ENCODE results near the gene CYP8B1. TPM values are rescaled to one million over a fixed set of nuclear protein-coding genes. Genes with fewer than 3 reads are reported as not detected.

CYP8B1 gene
- total RNA-seq, 2 experiments from 2014 or later = not detected

DNA sequence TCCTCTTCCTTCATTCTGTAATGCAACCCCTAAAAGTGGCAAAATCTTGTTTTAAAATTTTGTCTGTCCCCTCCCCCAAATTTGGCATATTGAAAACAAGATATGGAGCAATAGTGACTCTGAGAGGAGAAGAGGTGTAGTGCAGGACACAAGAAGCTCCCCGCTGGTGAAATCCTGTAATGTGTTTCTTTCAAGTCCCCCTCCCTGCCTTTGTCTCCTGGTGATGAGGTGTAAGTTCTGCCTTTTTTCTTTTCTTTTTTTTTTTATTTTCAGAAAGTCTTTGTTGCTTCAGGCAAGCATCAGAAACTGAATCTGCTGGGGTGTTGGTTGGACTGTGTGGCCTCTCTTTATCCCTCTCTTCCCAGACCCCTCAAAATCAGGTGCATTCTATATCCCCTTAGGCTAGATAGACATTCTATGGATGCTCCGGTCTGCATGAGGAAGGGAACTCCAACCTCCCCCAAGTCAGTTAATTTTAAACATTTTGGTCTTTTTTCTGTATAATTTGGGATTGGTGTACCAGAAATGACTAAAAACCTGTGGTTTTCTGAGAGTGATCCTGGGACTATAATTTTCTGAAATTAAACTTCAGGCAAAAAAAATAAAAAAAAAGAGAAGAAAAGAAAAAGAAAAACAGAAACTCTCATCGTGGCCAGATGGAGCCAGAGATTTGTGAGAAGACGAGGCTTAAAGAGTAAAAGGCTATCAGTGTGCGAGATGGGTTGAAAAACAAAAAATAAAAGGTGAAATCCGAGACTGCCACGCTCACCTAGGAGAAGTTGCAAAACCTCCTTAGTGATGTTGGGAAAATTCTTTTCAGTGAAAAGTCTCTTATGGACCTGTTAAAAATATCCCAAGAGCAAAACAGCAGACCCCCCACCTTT, 45.0 kb downstream of the CYP8B1 start:
- ChIA-PET POLR2A (no interaction called here), CTCF (interaction anchor here (0.7 to 1.8 kb wide), 4 partner anchors 9 to 50 kb away, joined by 3 to 6 read pairs (median 4); no protein-coding TSS in a partner anchor)

DNA sequence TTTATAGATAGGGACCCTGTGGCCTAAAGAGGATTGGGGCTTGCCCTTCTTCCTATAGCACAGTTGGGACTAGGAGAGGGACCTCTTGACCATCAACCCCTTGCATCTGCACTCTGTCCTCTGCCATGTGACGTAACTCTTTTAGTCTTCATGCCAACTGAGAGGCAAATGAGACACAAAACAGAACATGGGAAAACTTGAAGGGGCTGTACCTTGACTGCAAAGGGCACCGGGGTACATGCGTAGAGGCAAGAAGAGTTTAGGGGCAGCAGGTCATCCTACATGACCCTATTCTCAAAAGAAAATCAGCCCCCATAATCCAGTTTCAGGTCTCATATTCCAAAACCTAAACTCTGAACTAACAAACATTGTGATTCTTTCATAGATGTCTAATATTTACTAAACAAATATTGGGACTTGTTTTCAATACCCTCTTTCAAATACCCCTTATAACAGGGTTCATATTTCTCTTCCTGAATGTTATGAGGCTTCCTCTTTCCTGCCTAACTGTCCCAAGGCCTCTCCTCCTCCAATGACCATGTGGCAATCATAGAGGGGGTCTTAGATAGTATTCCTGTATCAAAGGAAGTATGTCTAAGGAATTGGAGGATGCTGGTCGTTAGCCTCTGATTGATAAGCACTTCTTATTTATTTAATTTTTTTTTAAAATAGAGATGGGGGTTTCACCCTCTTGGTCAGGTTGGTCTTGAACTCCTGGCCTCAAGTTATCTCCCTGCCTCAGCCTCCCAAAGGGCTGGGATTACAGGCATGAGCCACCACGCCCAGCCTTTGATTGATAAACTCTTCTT, 45.8 kb downstream of the CYP8B1 start:
- CTCF ChIA-PET = interaction anchor here (0.7 kb wide), 1 partner anchor 14 kb away, joined by 3 read pairs; no protein-coding TSS in a partner anchor
- POLR2A ChIA-PET = no interaction called here

DNA sequence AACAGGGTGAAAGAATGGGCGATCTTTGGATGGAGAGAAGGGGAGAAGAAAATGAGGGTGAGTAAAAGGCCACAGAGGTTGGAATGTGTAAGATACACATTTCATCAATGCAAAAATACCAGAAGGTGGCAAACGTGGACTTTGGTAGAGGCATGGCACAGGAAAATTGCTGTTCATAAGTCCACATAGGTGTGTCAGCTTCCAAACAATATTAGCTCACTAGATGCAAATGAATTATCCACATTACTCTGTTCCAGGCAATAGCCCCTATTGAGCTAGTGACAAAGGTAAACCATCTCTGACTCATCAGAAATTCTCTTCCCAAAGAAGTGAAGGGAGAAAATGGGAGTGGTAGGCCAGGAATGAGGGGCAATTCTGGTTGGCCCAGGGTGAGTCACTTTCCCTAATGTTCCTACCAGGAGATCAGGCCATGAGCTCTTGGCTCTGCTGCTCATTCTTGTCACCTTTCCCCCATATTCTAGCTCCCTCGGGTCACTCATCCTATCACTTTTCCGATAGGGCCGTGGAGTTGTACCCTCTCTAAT, 46.5 kb downstream of the CYP8B1 start:
- ChIA-PET CTCF (no interaction called here), POLR2A (no interaction called here)

DNA sequence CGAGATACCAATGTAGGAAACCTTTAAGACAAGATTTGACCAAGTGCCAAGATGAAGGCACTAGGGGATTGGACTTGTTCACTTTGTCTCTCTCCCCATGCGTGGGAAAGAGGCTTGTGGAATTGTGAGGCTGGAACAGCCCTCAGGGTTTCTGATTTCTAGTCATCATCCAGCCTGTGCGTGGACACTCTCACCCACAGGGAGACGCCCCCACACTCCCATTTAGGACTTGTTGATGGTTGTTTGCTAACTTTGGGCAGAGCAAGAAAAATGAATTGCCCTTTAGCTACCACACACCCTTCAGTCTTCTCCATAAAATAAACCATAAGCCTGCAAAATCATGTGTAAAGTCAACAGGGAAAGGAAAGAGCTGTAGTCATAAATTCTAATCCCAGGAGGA, 48.0 kb downstream of the CYP8B1 start:
- ChIA-PET CTCF (no interaction called here), POLR2A (no interaction called here)

DNA sequence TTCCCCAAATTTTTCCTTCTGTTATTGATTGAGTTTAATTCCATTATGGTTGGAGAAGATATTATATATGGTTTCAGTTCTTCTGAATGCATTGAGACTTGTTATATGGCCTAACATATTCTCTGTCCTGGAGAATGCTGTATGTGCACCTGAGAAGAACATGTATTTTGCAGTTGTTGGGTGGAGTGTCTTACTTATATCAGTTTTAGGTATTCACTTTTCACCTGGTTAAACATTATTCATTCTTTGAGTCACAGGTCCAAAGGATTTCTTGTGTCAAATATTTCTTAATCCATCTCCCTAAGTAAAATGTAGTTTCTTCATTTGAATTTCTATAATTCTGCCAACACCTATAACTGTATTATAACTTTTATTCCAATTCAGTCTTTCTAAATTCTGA, 48.7 kb downstream of the CYP8B1 start:
- POLR2A ChIA-PET = no interaction called here
- CTCF ChIA-PET = no interaction called here

DNA sequence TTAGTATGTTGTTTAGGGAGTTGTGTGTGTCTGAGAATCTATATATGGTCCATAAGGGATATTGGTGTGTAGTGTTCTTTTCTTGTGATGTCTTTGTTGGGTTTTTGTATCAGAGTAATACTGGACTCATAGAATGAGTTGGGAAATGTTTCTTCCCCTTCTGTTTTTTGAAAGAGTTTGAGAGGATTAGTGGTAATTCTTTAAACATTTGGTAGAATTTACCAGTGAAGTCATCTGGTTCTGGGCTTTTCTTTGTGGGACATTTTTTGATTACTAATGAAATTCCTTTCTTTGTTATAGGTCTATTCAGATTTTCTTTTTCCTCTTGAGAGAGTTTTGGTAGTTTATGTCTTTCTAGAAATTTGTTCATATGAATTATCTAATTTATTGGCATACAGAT, 49.5 kb downstream of the CYP8B1 start:
- ChIA-PET POLR2A (no interaction called here), CTCF (no interaction called here)

DNA sequence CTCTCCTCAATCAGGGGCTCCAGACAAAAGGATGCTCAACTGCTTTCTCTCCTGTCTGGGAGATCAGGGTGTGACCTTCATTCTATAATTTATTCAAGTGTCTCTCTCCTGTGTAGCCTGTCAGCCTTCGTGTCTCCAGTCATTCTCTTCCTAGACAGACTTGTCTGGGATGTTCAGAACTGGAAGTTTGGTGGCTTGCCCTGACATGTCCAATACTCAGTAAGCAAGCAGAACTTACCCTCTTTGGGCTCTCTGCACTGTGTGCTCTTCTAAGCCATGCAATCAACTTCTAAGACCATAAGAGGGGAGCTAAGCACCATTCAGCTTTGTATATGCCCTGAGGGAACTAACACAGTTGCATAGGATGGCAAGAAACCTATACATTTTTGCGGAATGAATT, 52.3 kb downstream of the CYP8B1 start:
- ChIA-PET POLR2A (no interaction called here), CTCF (no interaction called here)

DNA sequence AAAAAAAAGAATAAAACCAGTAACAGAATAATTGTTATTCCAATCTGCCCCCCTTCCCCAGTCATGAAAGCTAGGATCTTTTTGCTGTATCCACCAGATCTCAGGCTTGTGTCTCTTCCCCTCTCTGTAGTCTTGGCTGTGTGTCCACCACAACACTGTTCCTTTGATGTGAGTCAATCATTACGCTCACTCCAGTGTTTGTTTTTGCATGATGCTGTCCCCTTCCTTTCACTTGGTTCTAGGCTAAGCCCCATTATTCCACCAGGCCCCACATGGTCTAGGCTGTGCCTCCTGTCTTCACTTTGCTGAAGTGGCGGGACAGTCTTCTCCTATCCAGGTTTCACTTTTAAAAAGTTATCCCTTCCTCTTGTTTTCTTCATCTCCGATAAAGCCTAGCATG, 52.9 kb downstream of the CYP8B1 start:
- CTCF ChIA-PET = no interaction called here
- POLR2A ChIA-PET = no interaction called here

Other genes starting within 250 kb of the CYP8B1 start
- gene ZBTB47, start 222.2 kb downstream of the CYP8B1 start, total RNA-seq = 1 to 10 TPM; 1.1 to 1.2 TPM
- not detected for gene KLHL40, start 190.3 kb downstream of the CYP8B1 start, total RNA-seq
- gene HHATL, start 173.1 kb downstream of the CYP8B1 start, total RNA-seq = not detected
- gene CCDC13, start 102.6 kb downstream of the CYP8B1 start, total RNA-seq = under 1 TPM; 0.42 to 0.52 TPM
- 10 to 100 TPM; 90.6 to 92.0 TPM for gene HIGD1A, start 71.4 kb downstream of the CYP8B1 start, total RNA-seq
- gene ACKR2, start 66.4 kb downstream of the CYP8B1 start, total RNA-seq = 1 to 10 TPM; 1.3 to 1.4 TPM
- gene ZNF662, start 30.3 kb upstream of the CYP8B1 start, total RNA-seq = under 1 TPM; 0.86 to 0.91 TPM
- not detected for gene GASK1A, start 103.4 kb upstream of the CYP8B1 start, total RNA-seq
- 10 to 100 TPM; 12.4 to 12.8 TPM for gene POMGNT2, start 230.2 kb upstream of the CYP8B1 start, total RNA-seq

All from activated CD8-positive, alpha-beta memory T cell treated with anti-CD3 and anti-CD28 coated beads for 36 hours (primary cell).